H9 (cell line): ENCODE data around the gene IARS1. TPM values are rescaled to one million over a fixed set of nuclear protein-coding genes. Genes with fewer than 3 reads are reported as not detected.

Source experiments
- DNase-seq: peaks from one replicate; pipeline ENCODE4 v3.0.0-alpha.2; 2017
- H2AFZ ChIP-seq: one replicate; pipeline ENCODE4 v1.6.1; 2013; ENCODE audit warnings: mild to moderate bottlenecking, low read length, control low read depth, moderate library complexity
- H2AK5ac ChIP-seq: 2 replicates; pipeline ENCODE4 v1.6.1; 2013; ENCODE audit warnings: low read length, control low read depth, mixed read lengths; ENCODE audit not compliant: insufficient read length
- H2BK120ac ChIP-seq: one replicate; pipeline ENCODE4 v1.6.1; 2013; ENCODE audit warnings: low read depth, mild to moderate bottlenecking, low read length, control low read depth, inconsistent platforms; ENCODE audit not compliant: poor library complexity, severe bottlenecking
- H2BK12ac ChIP-seq: 2 replicates; pipeline ENCODE4 v1.6.1; 2013; ENCODE audit warnings: low read length, control low read depth, mixed read lengths, low read depth; ENCODE audit not compliant: insufficient read length
- H2BK15ac ChIP-seq: 2 replicates; pipeline ENCODE4 v1.6.1; 2013; ENCODE audit warnings: low read depth, low read length, control low read depth
- H2BK20ac ChIP-seq: one replicate; pipeline ENCODE4 v1.6.1; 2013; ENCODE audit warnings: low read depth, mild to moderate bottlenecking, low read length, control low read depth, inconsistent platforms; ENCODE audit not compliant: poor library complexity, severe bottlenecking
- H2BK5ac ChIP-seq: 2 replicates; pipeline ENCODE4 v1.6.1; 2013; ENCODE audit warnings: low read length, control low read depth, mixed read lengths; ENCODE audit not compliant: insufficient read length
- H3K14ac ChIP-seq: 2 replicates; pipeline ENCODE4 v1.6.1; 2013; ENCODE audit warnings: low read length, control low read depth; ENCODE audit not compliant: insufficient read depth
- H3K18ac ChIP-seq: 2 replicates; pipeline ENCODE4 v1.6.1; 2013; ENCODE audit warnings: low read depth, mild to moderate bottlenecking, mixed read lengths, low read length, control low read depth; ENCODE audit not compliant: insufficient read length
- H3K23ac ChIP-seq: 2 replicates; pipeline ENCODE4 v1.6.1; 2013; ENCODE audit warnings: low read length, control low read depth, mixed read lengths, low read depth; ENCODE audit not compliant: insufficient read length
- H3K23me2 ChIP-seq: 2 replicates; pipeline ENCODE4 v1.6.1; 2013; ENCODE audit warnings: low read depth, mild to moderate bottlenecking, mixed read lengths, low read length, control low read depth; ENCODE audit not compliant: insufficient read length, poor library complexity, severe bottlenecking
- H3K27ac ChIP-seq: 2 replicates; pipeline ENCODE4 v1.5.1; 2013; ENCODE audit warnings: low read length, control low read depth, mixed read lengths, low read depth; ENCODE audit not compliant: insufficient read length
- H3K27me3 ChIP-seq: 2 replicates; pipeline ENCODE4 v1.6.1; 2013; ENCODE audit warnings: low read length, control low read depth, inconsistent platforms; ENCODE audit not compliant: insufficient read depth
- H3K4ac ChIP-seq: 2 replicates; pipeline ENCODE4 v1.6.1; 2013; ENCODE audit warnings: low read depth, mild to moderate bottlenecking, control low read depth, inconsistent platforms, low read length, moderate library complexity
- H3K4me1 ChIP-seq: 2 replicates; pipeline ENCODE4 v1.6.1; 2013; ENCODE audit warnings: low read length, control low read depth, inconsistent platforms; ENCODE audit not compliant: insufficient read depth
- H3K4me2 ChIP-seq: 2 replicates; pipeline ENCODE4 v1.6.1; 2013; ENCODE audit warnings: low read length, control low read depth, mixed read lengths; ENCODE audit not compliant: insufficient read length, insufficient read depth
- H3K56ac ChIP-seq: 2 replicates; pipeline ENCODE4 v1.6.1; 2013; ENCODE audit warnings: low read depth, mild to moderate bottlenecking, mixed read lengths, low read length, control low read depth; ENCODE audit not compliant: insufficient read length
- H3K79me1 ChIP-seq: 2 replicates; pipeline ENCODE4 v1.6.1; 2013; ENCODE audit warnings: low read depth, mild to moderate bottlenecking, moderate library complexity, low read length, control low read depth, inconsistent platforms; ENCODE audit not compliant: insufficient read depth, poor library complexity, severe bottlenecking
- H3K79me2 ChIP-seq: 2 replicates; pipeline ENCODE4 v1.6.1; 2013; ENCODE audit warnings: low read length, control low read depth, inconsistent platforms; ENCODE audit not compliant: insufficient read depth
- H3K9ac ChIP-seq: 2 replicates; pipeline ENCODE4 v1.6.1; 2013; ENCODE audit warnings: low read length, control low read depth, mixed read lengths; ENCODE audit not compliant: insufficient read length; ENCODE audit errors: extremely low read depth
- H3K9me3 ChIP-seq: one replicate; pipeline ENCODE4 v1.6.1; 2013; ENCODE audit warnings: low read depth, low read length, inconsistent platforms; ENCODE audit not compliant: control insufficient read depth
- H3T11ph ChIP-seq: one replicate; pipeline ENCODE4 v1.6.1; 2013; ENCODE audit warnings: mild to moderate bottlenecking, low read length, control low read depth, inconsistent platforms
- H4K20me1 ChIP-seq: one replicate; pipeline ENCODE4 v1.6.1; 2013; ENCODE audit not compliant: control insufficient read depth, insufficient read length, insufficient read depth
- H4K5ac ChIP-seq: 2 replicates; pipeline ENCODE4 v1.6.1; 2013; ENCODE audit warnings: low read depth, mild to moderate bottlenecking, mixed read lengths, low read length, control low read depth; ENCODE audit not compliant: insufficient read length
- H4K8ac ChIP-seq: replicated peaks from 2 replicates; pipeline ENCODE4 v1.6.1; 2013; ENCODE audit warnings: low read length, control low read depth, mixed read lengths, low read depth; ENCODE audit not compliant: insufficient read length
- H4K91ac ChIP-seq: 2 replicates; pipeline ENCODE4 v1.6.1; 2013; ENCODE audit warnings: low read depth, mild to moderate bottlenecking, moderate library complexity, mixed read lengths, low read length, control low read depth; ENCODE audit not compliant: insufficient read length
- H3K27ac Mint-ChIP-seq, 3 experiments: 2 replicates in 2 of 3; 3 replicates in 1 of 3; pipeline ENCODE4 v1.8.0; 2020 to 2021; ENCODE audit warnings: mixed read lengths in 3 of 3, mild to moderate bottlenecking in 1 of 3, moderate library complexity in 1 of 3
- H3K27me3 Mint-ChIP-seq: 2 replicates; pipeline ENCODE4 v1.8.0; 2021; ENCODE audit warnings: low read depth, mild to moderate bottlenecking, moderate library complexity, mixed read lengths
- H3K36me3 Mint-ChIP-seq, 3 experiments: 2 replicates in 2 of 3; 3 replicates in 1 of 3; pipeline ENCODE4 v1.8.0; 2020 to 2021; ENCODE audit warnings: low read depth in 3 of 3, mixed read lengths in 3 of 3; ENCODE audit not compliant: insufficient read depth in 1 of 3
- H3K4me1 Mint-ChIP-seq, 2 experiments: 2 replicates each; pipeline ENCODE4 v1.8.0; 2020; ENCODE audit warnings: mixed read lengths in 2 of 2
- H3K4me3 Mint-ChIP-seq, 2 experiments: 2 replicates in 1 of 2; 3 replicates in 1 of 2; pipeline ENCODE4 v1.8.0; 2020 to 2021; ENCODE audit warnings: mild to moderate bottlenecking in 2 of 2, mixed read lengths in 2 of 2, moderate library complexity in 1 of 2
- H3K9me3 Mint-ChIP-seq, 2 experiments: 2 replicates in 1 of 2; 3 replicates in 1 of 2; pipeline ENCODE4 v1.8.0; 2020; ENCODE audit warnings: mild to moderate bottlenecking in 2 of 2, mixed read lengths in 2 of 2, moderate library complexity in 1 of 2
- CTCF ChIP-seq: fragments of 200-600 bp; sonication (generic); conservative IDR thresholded peaks from 3 replicates; pipeline ENCODE4 v1.8.0; 2021; ENCODE audit warnings: antibody characterized with exemption, mild to moderate bottlenecking
- WGBS: extraction: QIAGEN DNeasy Blood & Tissue Kit; methylation state at CpG from one replicate; pipeline ENCODE4 v1.1.7; 2013; ENCODE audit warnings: missing lambda C conversion rate, low lambda C conversion rate, mixed read lengths; ENCODE audit not compliant: insufficient read length; ENCODE audit errors: extremely low coverage; 5-methylcytosine and 5-hydroxymethylcytosine counted together
- total RNA-seq: library from RNA; stranded (reverse); gene quantifications from 2 replicates; pipeline ENCODE4 v1.2.1, GENCODE V29; 2021

IARS1 gene
- total RNA-seq, 1 experiment from 2014 or later, result 234 TPM

GRCh38 chr9:92289708-92290390 lies 3.6 kb downstream of the IARS1 start:
- H3K9me3 Mint-ChIP-seq, result no peaks in the 10 kb centered on the region
- Histone ChIP-seq H3K23me2 (no peaks in the 10 kb centered on the region), H2BK12ac (no peak overlapping the region), H2AK5ac (no peak overlapping the region), H2AFZ (no peak overlapping the region), H2BK5ac (no peak overlapping the region), H4K5ac (no peak overlapping the region), H3K4ac (no peak overlapping the region), H3K79me1 (peaks cover 5% of the 10 kb centered on the region), H3K9ac (no peak overlapping the region), H3T11ph (no peak overlapping the region), H3K56ac (no peak overlapping the region), H3K4me2 (no peak overlapping the region), H3K4me1 (no peaks in the 10 kb centered on the region), H3K23ac (no peak overlapping the region), H2BK120ac (no peak overlapping the region), H3K18ac (no peak overlapping the region), H3K27me3 (no peaks in the 10 kb centered on the region), H4K20me1 (no peaks in the 10 kb centered on the region), H2BK20ac (no peak overlapping the region), H4K91ac (no peak overlapping the region), H3K27ac (no peak overlapping the region), H3K9me3 (no peaks in the 10 kb centered on the region), H4K8ac (no peak overlapping the region), H3K79me2 (peaks cover 18% of the 10 kb centered on the region; the same call in 1 of the 2 replicates), H2BK15ac (no peak overlapping the region), H3K14ac (no peak overlapping the region)
- H3K4me1 Mint-ChIP-seq, result peaks cover 11 to 14% of the 10 kb centered on the region in 2 experiments
- H3K27ac Mint-ChIP-seq, result no peak overlapping the region
- H3K36me3 Mint-ChIP-seq, result peaks cover 34 to 76% (median 59%) of the 10 kb centered on the region in 3 experiments; a peak in 6 of 7 replicates
- WGBS, result no CpG with 5 or more reads among the region's 5 CpGs
- no peaks in the 10 kb centered on the region for H3K27me3 Mint-ChIP-seq
- H3K4me3 Mint-ChIP-seq, result no peak overlapping the region
- no peak for DNase-seq
- TF ChIP-seq CTCF, result no peak
